DND-41 (cell line): ENCODE measurements around the gene TSKS.

ENCODE experiments used
- ATAC-seq: fragments of 200-7000 bp; cut with Tn5 transposase; 3 replicates; pipeline ENCODE4 v1.9.1; 2021; ENCODE audit warnings: low read depth; ENCODE audit not compliant: insufficient read depth
- DNase-seq: peaks from one replicate; pipeline ENCODE4 v3.0.0-alpha.2; 2020
- H2AFZ ChIP-seq: 2 replicates; pipeline ENCODE4 v1.6.0; 2012; ENCODE audit warnings: low read depth, low read length
- H3K27ac ChIP-seq: 2 replicates; pipeline ENCODE4 v1.5.1; 2012; ENCODE audit warnings: low read length, inconsistent platforms
- H3K27me3 ChIP-seq: fragments of 200-600 bp; sonication (generic); 2 replicates; pipeline ENCODE4 v1.6.0; 2012; ENCODE audit warnings: low read length, mild to moderate bottlenecking, inconsistent platforms; ENCODE audit not compliant: insufficient read depth, poor library complexity
- H3K36me3 ChIP-seq: 2 replicates; pipeline ENCODE4 v1.5.1; 2012; ENCODE audit warnings: low read length, inconsistent platforms; ENCODE audit not compliant: insufficient read depth
- H3K4me1 ChIP-seq: 2 replicates; pipeline ENCODE4 v1.5.1; 2012; ENCODE audit warnings: mild to moderate bottlenecking, low read length; ENCODE audit not compliant: insufficient read depth
- H3K4me2 ChIP-seq: 2 replicates; pipeline ENCODE4 v1.6.0; 2012; ENCODE audit warnings: mild to moderate bottlenecking, moderate library complexity, low read length, inconsistent platforms; ENCODE audit not compliant: insufficient read depth
- H3K4me3 ChIP-seq, 2 experiments: fragments of 200-600 bp in 1 of 2; shearing (Covaris generic) in 1 of 2; 2 replicates each; pipeline ENCODE4 v1.5.1; 2012 to 2016; ENCODE audit warnings: inconsistent platforms in 2 of 2, low read length in 2 of 2, mild to moderate bottlenecking in 2 of 2, low read depth in 1 of 2, moderate library complexity in 1 of 2
- H3K79me2 ChIP-seq: 2 replicates; pipeline ENCODE4 v1.6.0; 2012; ENCODE audit warnings: low read length, inconsistent platforms; ENCODE audit not compliant: insufficient read depth
- H3K9ac ChIP-seq: 2 replicates; pipeline ENCODE4 v1.6.0; 2012; ENCODE audit warnings: low read depth, mild to moderate bottlenecking, inconsistent platforms, low read length, moderate library complexity
- H3K9me3 ChIP-seq: 2 replicates; pipeline ENCODE4 v1.5.1; 2012; ENCODE audit warnings: low read length, moderate library complexity, mild to moderate bottlenecking, inconsistent platforms; ENCODE audit not compliant: insufficient read depth, severe bottlenecking
- H4K20me1 ChIP-seq: 2 replicates; pipeline ENCODE4 v1.6.0; 2012; ENCODE audit warnings: low read length; ENCODE audit not compliant: insufficient read depth
- CTCF ChIP-seq: IDR thresholded peaks from 2 replicates; pipeline ENCODE4 v1.5.1; 2012; ENCODE audit warnings: borderline replicate concordance, low read length, moderate library complexity, mild to moderate bottlenecking; ENCODE audit not compliant: poor library complexity, severe bottlenecking; ENCODE audit errors: extremely low read depth
- EZH2 ChIP-seq: IDR thresholded peaks from 3 replicates; pipeline ENCODE4 v1.6.1; 2012; ENCODE audit warnings: borderline replicate concordance, low read depth, mild to moderate bottlenecking, moderate library complexity, low read length, inconsistent platforms; ENCODE audit not compliant: severe bottlenecking

Gene TSKS

GRCh38 chr19:49761249-49761624 lies 1.9 kb downstream of the TSKS start:
- no peaks in the 10 kb centered on the region for H3K79me2 ChIP-seq
- peak overlapping the region; percentile 36; the same call in 1 of the 2 replicates for H2AFZ ChIP-seq
- no peaks in the 10 kb centered on the region for H3K9me3 ChIP-seq
- H3K36me3 ChIP-seq = no peaks in the 10 kb centered on the region
- no peak overlapping the region for H3K27ac ChIP-seq
- H3K9ac ChIP-seq = no peak overlapping the region
- DNase-seq = no peak
- H3K27me3 ChIP-seq = no peaks in the 10 kb centered on the region
- no peak for TF ChIP-seq CTCF
- TF ChIP-seq EZH2 = no peak
- H4K20me1 ChIP-seq = no peaks in the 10 kb centered on the region
- no peak for ATAC-seq
- no peak overlapping the region for H3K4me2 ChIP-seq
- H3K4me3 ChIP-seq = no peak overlapping the region
- H3K4me1 ChIP-seq = peaks cover 10% of the 10 kb centered on the region

- TF ChIP-seq EZH2 (no peak), CTCF (no peak)
- no peak overlapping the region for H3K4me2 ChIP-seq
- peak; percentile 19; the same call in 1 of the 3 replicates for ATAC-seq
These were observed 4.8 kb downstream of the TSKS start for GRCh38 chr19:49758292-49758691.

GRCh38 chr19:49755956-49756355 lies 7.2 kb downstream of the TSKS start:
- Histone ChIP-seq H3K9me3 (peaks cover 3% of the 10 kb centered on the region), H3K27ac (no peak overlapping the region), H3K4me3 (no peak overlapping the region), H4K20me1 (no peaks in the 10 kb centered on the region), H3K4me1 (no peaks in the 10 kb centered on the region), H3K79me2 (no peaks in the 10 kb centered on the region), H2AFZ (no peak overlapping the region), H3K27me3 (no peaks in the 10 kb centered on the region), H3K36me3 (no peaks in the 10 kb centered on the region), H3K4me2 (no peak overlapping the region), H3K9ac (no peak overlapping the region)
- ATAC-seq = no peak
- TF ChIP-seq EZH2 (no peak), CTCF (no peak)
- DNase-seq = no peak

More at GRCh38 chr19:49758292-49758691, 4.8 kb downstream of the TSKS start:
- H3K79me2 ChIP-seq = no peaks in the 10 kb centered on the region
- no peak overlapping the region for H3K9ac ChIP-seq
- H3K9me3 ChIP-seq = peaks cover 3% of the 10 kb centered on the region
- no peak overlapping the region for H3K27ac ChIP-seq
- no peak overlapping the region for H2AFZ ChIP-seq
- H3K36me3 ChIP-seq = no peaks in the 10 kb centered on the region
- no peak overlapping the region for H3K4me3 ChIP-seq
- H3K27me3 ChIP-seq = no peaks in the 10 kb centered on the region
- H3K4me1 ChIP-seq = no peaks in the 10 kb centered on the region
- no peak for DNase-seq
- H4K20me1 ChIP-seq = no peaks in the 10 kb centered on the region

GRCh38 chr19:49752701-49753100 lies 10.4 kb downstream of the TSKS start:
- DNase-seq (no peak), ATAC-seq (no peak)
- no peaks in the 10 kb centered on the region for H3K4me1 ChIP-seq
- TF ChIP-seq EZH2 = no peak
- no peak for TF ChIP-seq CTCF
- H3K9ac ChIP-seq = no peak overlapping the region
- no peaks in the 10 kb centered on the region for H3K36me3 ChIP-seq
- H2AFZ ChIP-seq = no peak overlapping the region
- no peaks in the 10 kb centered on the region for H3K27me3 ChIP-seq
- no peak overlapping the region for H3K27ac ChIP-seq
- H3K4me3 ChIP-seq = no peak overlapping the region
- H3K4me2 ChIP-seq = no peak overlapping the region
- no peaks in the 10 kb centered on the region for H3K79me2 ChIP-seq
- no peaks in the 10 kb centered on the region for H4K20me1 ChIP-seq
- peaks cover 3% of the 10 kb centered on the region for H3K9me3 ChIP-seq
